NCI-H2029 (cell line): Measurements from ENCODE around the gene PRKCZ.

Source experiments
- DNase-seq: peaks from one replicate; lab custom pipeline; 2025; lab: John Stamatoyannopoulos, UW

Gene PRKCZ

GRCh38 chr1:2049718-2050431 is at the start of gene PRKCZ:
Gene PRKCZ, plus strand, starts transcription at chr1:2050411. Its CDS starts 220 bp downstream, at chr1:2050631.
- peak; percentile 82 for DNase-seq

GRCh38 chr1:2000432-2000831 is 49.8 kb upstream of the PRKCZ start:
- DNase-seq: no peak

GRCh38 chr1:2000850-2001249 is 49.4 kb upstream of the PRKCZ start:
- no peak for DNase-seq

- no peak for DNase-seq
Observed at GRCh38 chr1:2001773-2002411, 48.3 kb upstream of the PRKCZ start.

GRCh38 chr1:2003541-2004131 is 46.6 kb upstream of the PRKCZ start, which contains the start of gene CFAP74:
Gene CFAP74, minus strand, starts transcription at chr1:2003786. Its CDS starts 12,830 bp downstream, at chr1:1990956.
- no peak for DNase-seq

- DNase-seq: no peak
Observed at GRCh38 chr1:2004856-2005255, 45.4 kb upstream of the PRKCZ start.

GRCh38 chr1:2009101-2010053 is 40.8 kb upstream of the PRKCZ start:
- no peak for DNase-seq

GRCh38 chr1:2014181-2014580 is 36.0 kb upstream of the PRKCZ start:
- DNase-seq: no peak

- no peak for DNase-seq
Observed at GRCh38 chr1:2014741-2015735, 35.2 kb upstream of the PRKCZ start.

- DNase-seq: no peak
Observed at GRCh38 chr1:2016123-2016522, 34.1 kb upstream of the PRKCZ start.

GRCh38 chr1:2018217-2019171 is 31.7 kb upstream of the PRKCZ start:
- DNase-seq: no peak

- no peak for DNase-seq
Observed at GRCh38 chr1:2019172-2019543, 31.1 kb upstream of the PRKCZ start, which contains the start of gene GABRD. Gene GABRD, plus strand, starts transcription at chr1:2019345. Its CDS starts 79 bp downstream, at chr1:2019424.

- no peak for DNase-seq
Observed at GRCh38 chr1:2019571-2020309, 30.5 kb upstream of the PRKCZ start.

- DNase-seq: no peak
Observed at GRCh38 chr1:2020310-2020655, 29.9 kb upstream of the PRKCZ start.

GRCh38 chr1:2021550-2021949 is 28.7 kb upstream of the PRKCZ start:
- DNase-seq: no peak

- DNase-seq: no peak
Observed at GRCh38 chr1:2022063-2022770, 28.0 kb upstream of the PRKCZ start.

GRCh38 chr1:2023187-2023586 is 27.0 kb upstream of the PRKCZ start:
- DNase-seq: no peak

- DNase-seq: no peak
Observed at GRCh38 chr1:2024451-2024850, 25.8 kb upstream of the PRKCZ start.
